Psoas muscle (tissue), 8 donors: ENCODE results near the gene NRF1. TPM values are rescaled to one million over a fixed set of nuclear protein-coding genes. Genes with fewer than 3 reads are reported as not detected.

ENCODE experiments used
- ATAC-seq, 4 donors: fragments of 200-7000 bp; cut with Tn5 transposase; one replicate each; pipeline ENCODE4 v1.9.1; 2020; ENCODE audit warnings: moderate library complexity in 3 of 4, mild to moderate bottlenecking in 2 of 4
- DNase-seq, 2 donors: peaks; one replicate each; pipeline ENCODE4 v3.0.0-alpha.2; 2020
- H3K27ac ChIP-seq: fragments of 200-600 bp; one replicate; pipeline ENCODE4 v1.8.0; 2022
- H3K27me3 ChIP-seq, 3 donors: fragments of 200-600 bp in 1 of 3; one replicate each; pipeline versions ENCODE4 v1.6.1 to v1.8.0; 2013 to 2022; ENCODE audit warnings: low read length in 2 of 3, mild to moderate bottlenecking in 2 of 3, moderate library complexity in 1 of 3; ENCODE audit not compliant: insufficient read depth in 3 of 3
- H3K36me3 ChIP-seq, 2 donors: fragments of 200-600 bp in 1 of 2; one replicate each; pipeline versions ENCODE4 v1.6.1 to v1.8.0; 2013 to 2022; ENCODE audit warnings: low read depth in 1 of 2, mild to moderate bottlenecking in 1 of 2, moderate library complexity in 1 of 2; ENCODE audit not compliant: insufficient read depth in 1 of 2
- H3K4me1 ChIP-seq: fragments of 200-600 bp; one replicate; pipeline ENCODE4 v1.8.0; 2022
- H3K4me3 ChIP-seq: fragments of 200-600 bp; one replicate; pipeline ENCODE4 v1.8.0; 2022; ENCODE audit warnings: mild to moderate bottlenecking
- H3K9me3 ChIP-seq: fragments of 200-600 bp; one replicate; pipeline ENCODE4 v1.8.0; 2022
- WGBS, 3 donors: extraction: QIAGEN DNeasy Blood & Tissue Kit; methylation state at CpG; one replicate each; pipeline versions ENCODE4 v1.1.6 to v1.1.7; 2013; 5-methylcytosine and 5-hydroxymethylcytosine counted together
- intact Hi-C, 2 donors: fragments of 100-400 bp; cut with DNase I; formaldehyde crosslinking; loops; one replicate each; pipeline versions ENCODE4 v1.11.0 to v1.14.2; 2022
- polyA plus RNA-seq, 3 donors: library from polyadenylated mRNA; stranded (reverse); fragments of 200-250 nt; gene quantifications; one replicate each; pipeline ENCODE4 v1.2.3, GENCODE V29; 2013
- total RNA-seq, 4 donors: library from RNA; stranded (reverse); fragmentation: NEBNext Ultra II Directional in 2 of 4; extraction: Animal tissue kit (Norgen Biotek cat#: 25700) in 2 of 4; gene quantifications; one replicate each; pipeline versions ENCODE4 v1.2.1 to v1.2.4, GENCODE V29; 2021 to 2023
- TF ChIP-seq, protein P1 (sequence below): fragments of 200-600 bp; IDR thresholded peaks from one replicate; pipeline ENCODE4 v1.8.0; 2022; ENCODE audit warnings: antibody characterized with exemption
- donor health status: healthy with polysubstance abuse.
- donor health status: DM: no; HTN: no; CAD: no; lungs with moderate emphysema.
- donor health status: Bipolar disorder and iron deficiency.
- donor health status: healthy.
- donor health status: DM: yes; HTN: yes; CAD: no.
- donor health status: DM: no; HTN: no; CAD: no.
- donor health status: DM: no; HTN: no; CAD: no.
- donor health status: DM: yes; HTN: yes; CAD: no.

Gene NRF1
- total and polyA plus RNA-seq, 7 donors, result 4.4 to 13.7 (median 10.0) TPM

DNA sequence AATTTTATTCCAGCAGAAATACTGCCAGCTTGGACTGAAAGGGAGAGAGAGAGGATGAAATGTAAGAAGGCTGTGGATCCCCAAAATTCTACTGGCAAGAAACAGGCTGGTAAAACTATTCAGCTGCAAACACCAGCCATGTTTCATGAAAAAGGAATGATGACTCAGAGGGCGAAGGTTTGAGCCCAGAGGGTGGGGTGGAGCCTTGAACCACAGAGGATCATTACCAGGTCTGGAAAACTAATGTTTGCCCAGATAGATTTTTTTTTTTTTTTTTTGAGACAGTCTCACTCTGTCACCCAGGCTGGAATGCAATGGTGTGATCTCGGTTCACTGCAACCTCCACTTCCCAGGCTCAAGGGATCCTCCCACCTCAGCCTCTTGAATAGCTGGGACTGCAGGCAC lies 41.7 kb upstream of the NRF1 start:
- Histone ChIP-seq H3K27ac (no peak overlapping the region), H3K27me3 (peaks cover 0 to 6% (median 3%) of the 10 kb centered on the region in 3 donors), H3K4me1 (no peaks in the 10 kb centered on the region), H3K36me3 (no peaks in the 10 kb centered on the region), H3K4me3 (no peak overlapping the region), H3K9me3 (no peaks in the 10 kb centered on the region)
- intact Hi-C loops, result no loop called here
- DNase-seq (no peak), ATAC-seq (peak in 1 of 4 donors; percentile 32)
- 44 to 62% (median 54%) methylated on average over 2 of the region's 2 CpGs for WGBS, 3 donors
- TF ChIP-seq, protein P1, sequence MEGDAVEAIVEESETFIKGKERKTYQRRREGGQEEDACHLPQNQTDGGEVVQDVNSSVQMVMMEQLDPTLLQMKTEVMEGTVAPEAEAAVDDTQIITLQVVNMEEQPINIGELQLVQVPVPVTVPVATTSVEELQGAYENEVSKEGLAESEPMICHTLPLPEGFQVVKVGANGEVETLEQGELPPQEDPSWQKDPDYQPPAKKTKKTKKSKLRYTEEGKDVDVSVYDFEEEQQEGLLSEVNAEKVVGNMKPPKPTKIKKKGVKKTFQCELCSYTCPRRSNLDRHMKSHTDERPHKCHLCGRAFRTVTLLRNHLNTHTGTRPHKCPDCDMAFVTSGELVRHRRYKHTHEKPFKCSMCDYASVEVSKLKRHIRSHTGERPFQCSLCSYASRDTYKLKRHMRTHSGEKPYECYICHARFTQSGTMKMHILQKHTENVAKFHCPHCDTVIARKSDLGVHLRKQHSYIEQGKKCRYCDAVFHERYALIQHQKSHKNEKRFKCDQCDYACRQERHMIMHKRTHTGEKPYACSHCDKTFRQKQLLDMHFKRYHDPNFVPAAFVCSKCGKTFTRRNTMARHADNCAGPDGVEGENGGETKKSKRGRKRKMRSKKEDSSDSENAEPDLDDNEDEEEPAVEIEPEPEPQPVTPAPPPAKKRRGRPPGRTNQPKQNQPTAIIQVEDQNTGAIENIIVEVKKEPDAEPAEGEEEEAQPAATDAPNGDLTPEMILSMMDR, result no peak

DNA sequence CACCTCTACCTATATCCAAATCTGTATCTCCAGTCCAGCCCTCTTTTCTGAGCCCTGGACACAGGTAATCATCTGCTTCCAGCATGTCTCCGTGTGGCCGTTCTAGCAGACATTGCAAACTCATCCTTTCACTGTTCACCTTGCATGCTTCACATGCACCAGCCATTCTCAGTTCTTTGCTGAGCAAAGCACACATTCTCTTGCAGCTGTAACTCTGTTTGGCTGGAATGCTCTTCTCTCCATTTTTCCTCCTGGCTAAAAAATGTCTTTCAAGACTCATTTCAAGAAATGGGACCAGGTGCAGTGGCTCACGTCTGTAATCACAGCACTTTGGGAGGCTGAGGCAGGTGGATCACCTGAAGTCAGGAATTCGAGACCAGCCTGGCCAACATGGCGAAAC lies 40.3 kb upstream of the NRF1 start:
- DNase-seq, result no peak
- 89 to 95% (median 93%) methylated on average over 5 of the region's 5 CpGs for WGBS, 3 donors
- Histone ChIP-seq H3K4me1 (no peaks in the 10 kb centered on the region), H3K4me3 (no peak overlapping the region), H3K9me3 (no peaks in the 10 kb centered on the region), H3K27me3 (peaks cover 0 to 6% (median 3%) of the 10 kb centered on the region in 3 donors), H3K27ac (no peak overlapping the region), H3K36me3 (no peaks in the 10 kb centered on the region)
- TF ChIP-seq, protein P1, result no peak
- ATAC-seq, result no peak
- intact Hi-C loops, result no loop called here

DNA sequence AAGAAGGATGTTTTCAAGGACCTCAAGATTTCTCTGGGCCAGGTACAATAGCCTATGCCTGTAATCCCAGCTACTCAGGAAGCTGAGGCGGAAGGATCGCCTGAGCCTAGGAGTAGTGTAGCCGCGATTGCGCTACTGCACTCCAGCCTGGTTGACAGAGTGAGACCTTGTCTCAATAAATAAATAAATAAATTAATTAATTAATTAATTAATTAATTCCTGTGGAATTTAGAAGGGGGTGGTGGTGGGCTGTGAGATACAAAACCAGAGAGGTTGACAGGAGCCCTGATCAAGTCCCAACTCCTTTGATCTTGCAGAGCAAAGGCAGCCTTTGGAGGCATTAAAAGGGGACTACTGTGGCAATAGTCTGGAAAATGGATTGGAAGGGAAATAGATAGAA lies 39.3 kb upstream of the NRF1 start:
- WGBS, 3 donors, result 97 to 98% (median 97%) methylated on average over 5 of the region's 5 CpGs
- ATAC-seq, result no peak

DNA sequence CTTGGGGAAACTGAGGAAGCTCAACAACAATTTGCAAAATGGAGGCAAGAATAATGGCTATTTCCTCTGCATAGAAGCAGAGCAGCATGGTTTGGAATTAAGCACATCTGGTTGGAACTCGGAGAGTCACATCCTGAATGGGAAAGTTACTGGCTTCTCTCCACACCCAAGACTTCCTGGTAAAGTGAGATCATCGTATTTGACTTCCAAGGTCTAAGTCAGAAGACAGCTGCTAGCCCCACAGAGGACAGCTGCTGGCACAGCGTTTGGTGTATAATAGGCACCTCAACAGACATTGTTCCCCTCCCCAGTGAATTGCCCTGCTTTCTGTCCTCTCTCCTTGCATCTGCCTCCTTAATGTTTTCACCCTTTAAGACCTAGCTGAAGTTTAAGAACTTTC lies 37.0 kb upstream of the NRF1 start:
- H3K4me3 ChIP-seq, result no peak overlapping the region
- no peaks in the 10 kb centered on the region for H3K4me1 ChIP-seq
- no peaks in the 10 kb centered on the region for H3K9me3 ChIP-seq
- TF ChIP-seq, protein P1, result no peak
- 2 to 7% (median 5%) methylated on average over 3 of the region's 3 CpGs for WGBS, 3 donors
- ATAC-seq, result peak; percentile 77 to 95 (median 92)
- no peaks in the 10 kb centered on the region for H3K27me3 ChIP-seq
- H3K36me3 ChIP-seq, result no peaks in the 10 kb centered on the region
- H3K27ac ChIP-seq, result peak overlapping the region; percentile 23
- intact Hi-C loops, result no loop called here
- DNase-seq, result peak; percentile 27 to 60

More for the DNA sequence above, 39.3 kb upstream of the NRF1 start:
- no peaks in the 10 kb centered on the region for H3K9me3 ChIP-seq
- intact Hi-C loops, result no loop called here
- no peak overlapping the region for H3K27ac ChIP-seq
- TF ChIP-seq, protein P1, result no peak
- no peak for DNase-seq
- no peaks in the 10 kb centered on the region for H3K4me1 ChIP-seq
- no peak overlapping the region for H3K4me3 ChIP-seq
- H3K27me3 ChIP-seq, result peaks cover 0 to 6% (median 3%) of the 10 kb centered on the region in 3 donors
- no peaks in the 10 kb centered on the region for H3K36me3 ChIP-seq

DNA sequence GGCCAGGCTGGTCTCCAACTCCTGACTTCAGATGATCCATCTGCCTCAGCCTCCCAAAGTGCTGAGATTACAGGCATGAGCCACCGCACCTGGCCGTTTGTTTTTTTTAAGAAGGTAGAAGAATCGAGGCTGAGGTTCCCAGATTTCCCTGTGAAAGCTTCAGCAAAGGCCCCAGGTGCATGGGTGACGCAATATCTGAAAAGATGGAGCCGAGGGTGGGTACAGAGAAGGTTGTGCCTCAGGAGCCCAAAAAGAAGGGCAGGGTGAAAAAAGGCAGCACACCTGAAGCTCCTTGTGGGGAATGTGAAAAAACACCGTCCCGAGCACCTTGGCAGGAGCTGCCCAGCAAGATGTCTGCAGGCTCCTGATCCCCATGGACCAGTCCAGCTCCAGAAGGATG lies 35.8 kb upstream of the NRF1 start:
- ATAC-seq, result no peak
- intact Hi-C loops, result no loop called here
- Histone ChIP-seq H3K36me3 (no peaks in the 10 kb centered on the region), H3K4me3 (no peak overlapping the region), H3K4me1 (no peaks in the 10 kb centered on the region), H3K9me3 (no peaks in the 10 kb centered on the region), H3K27me3 (no peaks in the 10 kb centered on the region), H3K27ac (no peak overlapping the region)
- TF ChIP-seq, protein P1, result no peak
- WGBS, 3 donors, result 93 to 95% (median 94%) methylated on average over 7 of the region's 7 CpGs
- no peak for DNase-seq
